Endodermal cell (in vitro differentiated cells): ENCODE results near the gene ANO6. TPM values are rescaled to one million over a fixed set of nuclear protein-coding genes. Genes with fewer than 3 reads are reported as not detected.

Experiments used
- DNase-seq: peaks from one replicate; pipeline ENCODE4 v3.0.0-alpha.2; 2017
- H3K27ac ChIP-seq: 2 replicates; pipeline ENCODE4 v1.5.1; 2013; ENCODE audit warnings: mild to moderate bottlenecking, low read depth, low read length, moderate library complexity
- H3K27me3 ChIP-seq: 2 replicates; pipeline ENCODE4 v1.6.1; 2013; ENCODE audit warnings: mild to moderate bottlenecking, low read length, moderate library complexity; ENCODE audit not compliant: insufficient read depth, control insufficient read depth, poor library complexity, severe bottlenecking
- H3K36me3 ChIP-seq: 2 replicates; pipeline ENCODE4 v1.7.0; 2013; ENCODE audit warnings: mild to moderate bottlenecking, low read length, moderate library complexity; ENCODE audit not compliant: control insufficient read depth, insufficient read depth
- H3K4me1 ChIP-seq: one replicate; pipeline ENCODE4 v1.7.0; 2013; ENCODE audit warnings: low read length; ENCODE audit not compliant: control insufficient read depth, insufficient read depth
- H3K4me3 ChIP-seq: 2 replicates; pipeline ENCODE4 v1.5.1; 2013; ENCODE audit warnings: mild to moderate bottlenecking, low read length, moderate library complexity
- H3K9ac ChIP-seq: 2 replicates; pipeline ENCODE4 v1.6.1; 2013; ENCODE audit warnings: mild to moderate bottlenecking, low read length, moderate library complexity; ENCODE audit not compliant: poor library complexity, severe bottlenecking; ENCODE audit errors: extremely low read depth
- H3K9me3 ChIP-seq: 2 replicates; pipeline ENCODE4 v1.6.1; 2013; ENCODE audit warnings: mild to moderate bottlenecking, low read length, moderate library complexity; ENCODE audit not compliant: control insufficient read depth
- H3K27ac Mint-ChIP-seq: 2 replicates; pipeline ENCODE4 v1.8.0; 2020; ENCODE audit warnings: mixed read lengths
- H3K27me3 Mint-ChIP-seq: 2 replicates; pipeline ENCODE4 v1.8.0; 2021; ENCODE audit warnings: mild to moderate bottlenecking, mixed read lengths; ENCODE audit not compliant: insufficient read depth
- H3K36me3 Mint-ChIP-seq: 2 replicates; pipeline ENCODE4 v1.8.0; 2020; ENCODE audit warnings: low read depth, mixed read lengths
- H3K4me1 Mint-ChIP-seq: 2 replicates; pipeline ENCODE4 v1.8.0; 2020; ENCODE audit warnings: mixed read lengths
- H3K4me3 Mint-ChIP-seq: 2 replicates; pipeline ENCODE4 v1.8.0; 2020; ENCODE audit warnings: mild to moderate bottlenecking, moderate library complexity, mixed read lengths
- H3K9me3 Mint-ChIP-seq: 2 replicates; pipeline ENCODE4 v1.8.0; 2020; ENCODE audit warnings: mild to moderate bottlenecking, mixed read lengths
- CTCF ChIP-seq: fragments of 200-600 bp; sonication (generic); conservative IDR thresholded peaks from 2 replicates; pipeline ENCODE4 v1.5.0; 2021; ENCODE audit warnings: antibody characterized with exemption, mild to moderate bottlenecking
- WGBS, 2 experiments: methylation state at CpG; one replicate each; pipeline versions ENCODE4 v1.1.5 to v1.1.7; 2013; ENCODE audit warnings: missing lambda C conversion rate in 2 of 2, mixed read lengths in 1 of 2; ENCODE audit not compliant: insufficient coverage in 1 of 2, insufficient read length in 1 of 2; 5-methylcytosine and 5-hydroxymethylcytosine counted together
- total RNA-seq, 2 donors: library from RNA; stranded (reverse); fragmentation: NEBNext Ultra II Directional in 1 of 2; extraction: Animal tissue kit (Norgen Biotek cat#: 25700) in 1 of 2; gene quantifications; 2 replicates in 1 of 2; 3 replicates in 1 of 2; pipeline ENCODE4 v1.2.1, GENCODE V29; 2021

ANO6 gene
- total RNA-seq, 2 donors from 2014 or later: 53.5 to 55.2 TPM

GRCh38 chr12:45286621-45287020 lies 70.7 kb downstream of the ANO6 start:
- no peaks in the 10 kb centered on the region for H3K27me3 ChIP-seq
- Mint-ChIP-seq H3K4me1 (peaks cover 38% of the 10 kb centered on the region), H3K9me3 (no peaks in the 10 kb centered on the region), H3K4me3 (no peak overlapping the region), H3K27ac (no peak overlapping the region), H3K27me3 (no peaks in the 10 kb centered on the region), H3K36me3 (peaks cover 20% of the 10 kb centered on the region)
- peaks cover 5% of the 10 kb centered on the region for H3K36me3 ChIP-seq
- H3K4me3 ChIP-seq: no peak overlapping the region
- no peak overlapping the region for H3K27ac ChIP-seq
- H3K9ac ChIP-seq: no peak overlapping the region
- 89 to 91% methylated on average over 1 to 2 of the region's 2 CpGs for WGBS, 2 experiments
- H3K4me1 ChIP-seq: peaks cover 17% of the 10 kb centered on the region
- TF ChIP-seq CTCF: no peak
- DNase-seq: no peak
- H3K9me3 ChIP-seq: no peaks in the 10 kb centered on the region

GRCh38 chr12:45289245-45290215 lies 73.6 kb downstream of the ANO6 start:
- Mint-ChIP-seq H3K27me3 (no peaks in the 10 kb centered on the region), H3K36me3 (peaks cover 8% of the 10 kb centered on the region), H3K9me3 (no peaks in the 10 kb centered on the region), H3K4me1 (peaks cover 34% of the 10 kb centered on the region), H3K4me3 (no peak overlapping the region), H3K27ac (no peak overlapping the region)
- no peaks in the 10 kb centered on the region for H3K27me3 ChIP-seq
- 83 to 91% methylated on average over 1 to 3 of the region's 4 CpGs for WGBS, 2 experiments
- H3K4me3 ChIP-seq: no peak overlapping the region
- no peak overlapping the region for H3K9ac ChIP-seq
- peaks cover 4% of the 10 kb centered on the region for H3K36me3 ChIP-seq
- H3K4me1 ChIP-seq: peaks cover 5% of the 10 kb centered on the region
- H3K27ac ChIP-seq: no peak overlapping the region
- TF ChIP-seq CTCF: no peak
- H3K9me3 ChIP-seq: peaks cover 7% of the 10 kb centered on the region
- DNase-seq: no peak

- H3K27me3 Mint-ChIP-seq: no peaks in the 10 kb centered on the region
- DNase-seq: no peak
- H3K4me3 Mint-ChIP-seq: no peak overlapping the region
- H3K27me3 ChIP-seq: no peaks in the 10 kb centered on the region
- no peak overlapping the region for H3K4me3 ChIP-seq
- peaks cover 4% of the 10 kb centered on the region for H3K36me3 ChIP-seq
- H3K36me3 Mint-ChIP-seq: peaks cover 8% of the 10 kb centered on the region
- no peak overlapping the region for H3K27ac Mint-ChIP-seq
- TF ChIP-seq CTCF: no peak
- WGBS, 2 experiments: 93 to 100% methylated on average over 1 to 2 of the region's 2 CpGs
- H3K4me1 ChIP-seq: no peaks in the 10 kb centered on the region
- H3K9ac ChIP-seq: no peak overlapping the region
- peaks cover 28% of the 10 kb centered on the region for H3K4me1 Mint-ChIP-seq
- H3K9me3 ChIP-seq: peaks cover 7% of the 10 kb centered on the region
- H3K9me3 Mint-ChIP-seq: no peaks in the 10 kb centered on the region
- no peak overlapping the region for H3K27ac ChIP-seq
Observed at GRCh38 chr12:45290216-45290605, 74.3 kb downstream of the ANO6 start.
